SU-DHL-6 (cell line): ENCODE measurements around the gene AKIP1.

Experiments used
- CTCF ChIP-seq: fragments of 200-600 bp; sonication (generic); IDR thresholded peaks from one replicate; pipeline ENCODE4 v1.5.1; 2017; ENCODE audit warnings: antibody characterized with exemption, mild to moderate bottlenecking, low read length, moderate library complexity; ENCODE audit not compliant: insufficient read depth, poor library complexity, severe bottlenecking
- EZH2phosphoT487 ChIP-seq: fragments of 200-600 bp; sonication (generic), shearing (Covaris generic); conservative IDR thresholded peaks from 2 replicates; pipeline ENCODE4 v1.6.1; 2018; ENCODE audit warnings: mild to moderate bottlenecking, antibody characterized with exemption, low read length, moderate library complexity, mixed read lengths

- TF ChIP-seq CTCF (no peak), EZH2phosphoT487 (no peak)
These were observed 14.7 kb downstream of the AKIP1 start for GRCh38 chr11:8925711-8926110.
